HL-60 (cell line): ENCODE data around the gene DNALI1.

Experiments
- CTCF ChIP-seq: IDR thresholded peaks from one replicate; pipeline ENCODE4 v1.5.1; 2011; ENCODE audit warnings: low read length, control low read depth, inconsistent platforms; ENCODE audit not compliant: insufficient read depth
- REST ChIP-seq: IDR thresholded peaks from 2 replicates; pipeline ENCODE4 v1.6.1; 2012; ENCODE audit warnings: low read depth; ENCODE audit not compliant: insufficient replicate concordance

GRCh38 chr1:37560401-37561132 is 3.8 kb downstream of the DNALI1 start:
- TF ChIP-seq REST (no peak), CTCF (no peak)
